Testis (tissue), 3 donors: ENCODE data around the gene UNG. TPM values are rescaled to one million over a fixed set of nuclear protein-coding genes. Genes with fewer than 3 reads are reported as not detected.

Experiments used
- DNase-seq: peaks from one replicate; pipeline ENCODE4 v3.0.0-alpha.2; 2019
- H3K27ac ChIP-seq, 2 donors: fragments of 200-600 bp; sonication (generic); one replicate each; pipeline ENCODE4 v1.5.1; 2019
- H3K27me3 ChIP-seq: fragments of 200-600 bp; sonication (generic); one replicate; pipeline ENCODE4 v1.5.1; 2019
- H3K36me3 ChIP-seq: fragments of 200-600 bp; sonication (generic); one replicate; pipeline ENCODE4 v1.5.1; 2017; ENCODE audit warnings: low read depth; ENCODE audit errors: missing control alignments
- H3K4me1 ChIP-seq: fragments of 200-600 bp; sonication (generic); one replicate; pipeline ENCODE4 v1.5.1; 2019
- H3K4me3 ChIP-seq, 2 donors: fragments of 200-600 bp; sonication (generic); one replicate each; pipeline ENCODE4 v1.5.1; 2017 to 2019
- H3K9me3 ChIP-seq: fragments of 200-600 bp; sonication (generic); one replicate; pipeline ENCODE4 v1.5.1; 2017
- POLR2A ChIP-seq: fragments of 450-650 bp; IDR thresholded peaks from one replicate; pipeline ENCODE4 v1.6.1; 2017; ENCODE audit warnings: antibody characterized with exemption, mild to moderate bottlenecking, moderate library complexity
- WGBS, 2 donors: methylation state at CpG; one replicate each; pipeline ENCODE4 v1.1.5; 2018; 5-methylcytosine and 5-hydroxymethylcytosine counted together
- intact Hi-C: fragments of 100-400 bp; cut with DNase I; formaldehyde crosslinking; loops from one replicate; pipeline ENCODE4 v1.15.1; 2023; ENCODE audit warnings: low total_unique reads
- polyA plus RNA-seq: library from polyadenylated mRNA; stranded (reverse); fragments of 350-450 nt; fragmentation: Illumina TruSeq; extraction: RNeasy Lipid Tissue Mini Kit (QIAGEN cat#74804); gene quantifications from one replicate; pipeline ENCODE4 v1.2.3, GENCODE V29; 2014; ENCODE audit warnings: low read depth, low replicate concordance; ENCODE audit not compliant: insufficient read depth
- total RNA-seq, 2 donors: library from RNA; depleted of rRNA; stranded (reverse); fragments of >200 nt; gene quantifications; one replicate each; pipeline ENCODE4 v1.2.3, GENCODE V29; 2016
- TF ChIP-seq, protein P1 (sequence below), 3 experiments: fragments of 450-650 bp in 2 of 3; fragments of 200-600 bp in 1 of 3; sonication (generic) in 1 of 3; IDR thresholded peaks; one replicate each; pipeline ENCODE4 v1.5.1; 2016 to 2019; ENCODE audit warnings: antibody characterized with exemption in 3 of 3, mild to moderate bottlenecking in 2 of 3, moderate library complexity in 1 of 3

UNG gene
- total and polyA plus RNA-seq, 3 donors from 2014 or later = 55.3 to 81.5 (median 80.2) TPM

DNA sequence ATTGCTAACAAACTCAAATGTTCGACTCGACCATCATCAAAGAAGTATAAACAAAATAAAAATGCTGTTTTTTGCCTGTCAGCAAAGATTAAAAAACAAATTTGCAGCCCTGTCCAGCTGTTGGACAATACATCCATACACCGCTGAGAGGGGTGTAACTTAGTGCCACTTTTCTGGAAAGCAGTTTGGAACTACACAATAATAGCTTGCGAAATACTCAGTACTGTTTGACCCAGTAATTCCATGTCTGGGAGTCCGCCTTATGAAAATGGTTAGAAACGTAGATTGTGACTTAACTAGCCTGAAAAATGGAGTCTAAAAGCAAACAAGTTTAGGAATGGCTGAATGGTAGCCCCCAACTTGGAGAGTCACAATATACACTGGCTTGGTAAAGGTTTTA is 38.6 kb upstream of the UNG start:
- intact Hi-C loops = no loop called here
- H3K4me1 ChIP-seq = peaks cover 4% of the 10 kb centered on the region
- WGBS, 2 donors = 95 to 97% methylated on average over 6 of the region's 6 CpGs
- H3K4me3 ChIP-seq = no peak overlapping the region
- no peak overlapping the region for H3K27ac ChIP-seq
- no peaks in the 10 kb centered on the region for H3K36me3 ChIP-seq
- H3K9me3 ChIP-seq = no peaks in the 10 kb centered on the region
- DNase-seq = no peak
- no peaks in the 10 kb centered on the region for H3K27me3 ChIP-seq
- TF ChIP-seq, protein P1, sequence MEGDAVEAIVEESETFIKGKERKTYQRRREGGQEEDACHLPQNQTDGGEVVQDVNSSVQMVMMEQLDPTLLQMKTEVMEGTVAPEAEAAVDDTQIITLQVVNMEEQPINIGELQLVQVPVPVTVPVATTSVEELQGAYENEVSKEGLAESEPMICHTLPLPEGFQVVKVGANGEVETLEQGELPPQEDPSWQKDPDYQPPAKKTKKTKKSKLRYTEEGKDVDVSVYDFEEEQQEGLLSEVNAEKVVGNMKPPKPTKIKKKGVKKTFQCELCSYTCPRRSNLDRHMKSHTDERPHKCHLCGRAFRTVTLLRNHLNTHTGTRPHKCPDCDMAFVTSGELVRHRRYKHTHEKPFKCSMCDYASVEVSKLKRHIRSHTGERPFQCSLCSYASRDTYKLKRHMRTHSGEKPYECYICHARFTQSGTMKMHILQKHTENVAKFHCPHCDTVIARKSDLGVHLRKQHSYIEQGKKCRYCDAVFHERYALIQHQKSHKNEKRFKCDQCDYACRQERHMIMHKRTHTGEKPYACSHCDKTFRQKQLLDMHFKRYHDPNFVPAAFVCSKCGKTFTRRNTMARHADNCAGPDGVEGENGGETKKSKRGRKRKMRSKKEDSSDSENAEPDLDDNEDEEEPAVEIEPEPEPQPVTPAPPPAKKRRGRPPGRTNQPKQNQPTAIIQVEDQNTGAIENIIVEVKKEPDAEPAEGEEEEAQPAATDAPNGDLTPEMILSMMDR (IDR thresholded peaks at IDR 0.05) = no peak
- TF ChIP-seq POLR2A = no peak

- H3K4me1 ChIP-seq = no peaks in the 10 kb centered on the region
- no peak for DNase-seq
- intact Hi-C loops = no loop called here
- H3K27me3 ChIP-seq = no peaks in the 10 kb centered on the region
- H3K9me3 ChIP-seq = no peaks in the 10 kb centered on the region
- H3K36me3 ChIP-seq = no peaks in the 10 kb centered on the region
- H3K27ac ChIP-seq = no peak overlapping the region
- H3K4me3 ChIP-seq = no peak overlapping the region
- 92 to 94% methylated on average over 3 of the region's 3 CpGs for WGBS, 2 donors
- TF ChIP-seq POLR2A = no peak
- TF ChIP-seq, protein P1 (IDR thresholded peaks at IDR 0.05) = no peak
These were observed 33.3 kb upstream of the UNG start for GRCh38 chr12:109064143-109064542.

DNA sequence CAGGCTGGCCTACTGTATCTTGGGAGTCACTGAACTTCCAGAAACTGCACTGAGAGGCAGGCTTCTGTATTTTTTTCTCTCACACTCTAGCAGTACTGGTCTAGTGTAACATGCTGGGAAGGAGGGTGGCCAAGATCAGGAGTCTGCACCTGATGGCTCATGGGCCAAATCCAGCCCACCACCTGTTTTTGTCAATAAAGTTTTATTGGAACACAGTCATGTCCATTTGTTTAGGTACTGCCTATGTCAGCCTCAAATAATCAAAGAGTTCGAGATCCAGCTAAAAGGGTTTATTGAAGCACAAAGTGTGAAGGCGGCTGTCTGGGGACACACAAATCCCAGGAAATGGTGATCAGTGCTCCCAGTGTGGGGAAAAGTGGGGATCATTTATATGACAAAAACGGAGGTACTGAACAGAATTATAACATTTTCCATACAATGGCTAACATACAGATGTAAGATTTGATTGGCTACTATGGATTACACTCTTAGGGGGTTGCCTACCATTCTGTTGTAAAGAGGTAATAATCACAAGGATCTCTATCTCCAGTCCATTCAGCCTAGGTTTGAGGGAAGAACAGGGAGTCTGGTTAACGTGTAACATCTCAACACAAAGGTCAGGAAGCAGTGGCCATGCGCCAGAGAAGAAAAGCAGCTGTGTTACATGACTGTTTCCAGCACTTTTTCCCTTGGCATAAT is 32.1 kb upstream of the UNG start:
- Histone ChIP-seq H3K4me3 (no peak overlapping the region), H3K36me3 (no peaks in the 10 kb centered on the region), H3K27me3 (no peaks in the 10 kb centered on the region), H3K4me1 (no peaks in the 10 kb centered on the region), H3K9me3 (no peaks in the 10 kb centered on the region), H3K27ac (no peak overlapping the region)
- DNase-seq = no peak
- 75 to 80% methylated on average over 5 of the region's 5 CpGs for WGBS, 2 donors
- no peak for TF ChIP-seq POLR2A
- TF ChIP-seq, protein P1 (IDR thresholded peaks at IDR 0.05) = no peak
- intact Hi-C loops = no loop called here

GRCh38 chr12:109065853-109066193 is 31.6 kb upstream of the UNG start:
- Histone ChIP-seq H3K4me3 (no peak overlapping the region), H3K27me3 (no peaks in the 10 kb centered on the region), H3K4me1 (no peaks in the 10 kb centered on the region), H3K9me3 (no peaks in the 10 kb centered on the region), H3K27ac (no peak overlapping the region), H3K36me3 (no peaks in the 10 kb centered on the region)
- DNase-seq = no peak
- intact Hi-C loops = no loop called here
- 45 to 75% methylated on average over 1 of the region's 1 CpG for WGBS, 2 donors
- TF ChIP-seq POLR2A = no peak
- TF ChIP-seq, protein P1 (IDR thresholded peaks at IDR 0.05) = no peak
